Fibroblast of skin of left biceps (primary cell): ENCODE results near the gene ARID5B.
A peak's percentile ranks its signal among the peaks of the same experiment; 100 is the strongest.

Experiments used
- DNase-seq, 2 experiments: peaks; one replicate each; pipeline ENCODE4 v3.0.0-alpha.2; 2013; ENCODE audit warnings: low read depth in 2 of 2

ARID5B gene

GRCh38 chr10:61987951-61988379, 86.5 kb downstream of the ARID5B start:
- no peak for DNase-seq

GRCh38 chr10:61989995-61990760, 88.7 kb downstream of the ARID5B start:
- DNase-seq: no peak

- DNase-seq: no peak
Measured at GRCh38 chr10:61990761-61991135, 89.2 kb downstream of the ARID5B start.

GRCh38 chr10:61991166-61991565, 89.7 kb downstream of the ARID5B start:
- no peak for DNase-seq

GRCh38 chr10:61992059-61992460, 90.6 kb downstream of the ARID5B start:
- no peak for DNase-seq

GRCh38 chr10:61992671-61993668, 91.5 kb downstream of the ARID5B start:
- peak; percentile 68 to 73 for DNase-seq

- no peak for DNase-seq
Measured at GRCh38 chr10:61993711-61994401, 92.4 kb downstream of the ARID5B start.

- DNase-seq: no peak
Measured at GRCh38 chr10:61994405-61995219, 93.1 kb downstream of the ARID5B start.

GRCh38 chr10:61995220-61995503, 93.7 kb downstream of the ARID5B start:
- DNase-seq: no peak

GRCh38 chr10:61998937-61999336, 97.4 kb downstream of the ARID5B start:
- no peak for DNase-seq

- DNase-seq: no peak
Measured at GRCh38 chr10:62000037-62000603, 98.6 kb downstream of the ARID5B start.

GRCh38 chr10:62000726-62001125, 99.2 kb downstream of the ARID5B start:
- DNase-seq: no peak

- no peak for DNase-seq
Measured at GRCh38 chr10:62001898-62002297, 100.4 kb downstream of the ARID5B start.

- no peak for DNase-seq
Measured at GRCh38 chr10:62002753-62003152, 101.3 kb downstream of the ARID5B start.

- DNase-seq: no peak
Measured at GRCh38 chr10:62004042-62004441, 102.5 kb downstream of the ARID5B start.

- no peak for DNase-seq
Measured at GRCh38 chr10:62005281-62005680, 103.8 kb downstream of the ARID5B start.

GRCh38 chr10:62005687-62006086, 104.2 kb downstream of the ARID5B start:
- no peak for DNase-seq

GRCh38 chr10:62007145-62007544, 105.6 kb downstream of the ARID5B start:
- DNase-seq: no peak

GRCh38 chr10:62008196-62008595, 106.7 kb downstream of the ARID5B start:
- DNase-seq: no peak

GRCh38 chr10:62008946-62009345, 107.4 kb downstream of the ARID5B start:
- DNase-seq: no peak

- no peak for DNase-seq
Measured at GRCh38 chr10:62010366-62010765, 108.9 kb downstream of the ARID5B start.
